Measurements from ENCODE around the gene TMEM61. TPM values are rescaled to one million over a fixed set of nuclear protein-coding genes. Genes with fewer than 3 reads are reported as not detected.

TMEM61 gene
- total RNA-seq, 2 donors from 2014 or later, result 3.4 TPM; not detected in 1

GRCh38 chr1:55007625-55008024 lies 27.2 kb downstream of the TMEM61 start:
- TF ChIP-seq CTCF (IDR thresholded peaks at IDR 0.05), result no peak
- Histone ChIP-seq H3K4me1 (ENCODE audit: control insufficient read depth in 1 of 2, low read depth in 2 of 2) (no peaks in the 10 kb centered on the region), H3K4me3 (no peak overlapping the region), H3K9me3 (no peaks in the 10 kb centered on the region), H3K27me3 (replicated peaks; ENCODE audit: insufficient read depth) (no peaks in the 10 kb centered on the region), H3K36me3 (no peaks in the 10 kb centered on the region), H3K27ac (no peak overlapping the region)
- DNase-seq (ENCODE audit: low spot score) (no peak), ATAC-seq (ENCODE audit: insufficient number of reproducible peaks, low FRiP score, low read depth) (no peak)

- no peaks in the 10 kb centered on the region for H3K27me3 ChIP-seq (replicated peaks; ENCODE audit: insufficient read depth)
- ATAC-seq (ENCODE audit: insufficient number of reproducible peaks, low FRiP score, low read depth), result no peak
- no peak overlapping the region for H3K4me3 ChIP-seq
- no peaks in the 10 kb centered on the region for H3K36me3 ChIP-seq
- no peaks in the 10 kb centered on the region for H3K4me1 ChIP-seq (ENCODE audit: control insufficient read depth in 1 of 2, low read depth in 2 of 2)
- no peaks in the 10 kb centered on the region for H3K9me3 ChIP-seq
- DNase-seq (ENCODE audit: low spot score), result no peak
- H3K27ac ChIP-seq, result no peak overlapping the region
- TF ChIP-seq CTCF (IDR thresholded peaks at IDR 0.05), result no peak
Measured at GRCh38 chr1:55010194-55010886, 29.9 kb downstream of the TMEM61 start.

DNA sequence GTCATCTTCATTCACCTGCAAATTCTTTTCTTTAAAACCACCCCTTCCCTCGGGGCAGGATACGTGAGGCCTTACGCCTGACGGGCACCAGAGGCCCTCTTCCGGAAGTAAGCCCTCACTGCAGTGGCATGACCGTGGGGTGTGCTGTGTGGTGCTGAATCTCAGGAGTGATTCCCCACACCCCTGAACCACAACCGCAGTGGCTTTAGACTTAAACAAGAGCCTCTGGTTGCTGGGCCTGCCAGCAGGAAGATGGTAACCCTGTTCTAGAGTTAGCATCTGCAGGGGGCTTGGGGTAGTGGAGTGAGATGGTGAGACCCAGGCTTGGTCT lies 30.4 kb downstream of the TMEM61 start:
- peaks cover 0 to 5% of the 10 kb centered on the region in 2 donors for H3K4me1 ChIP-seq (ENCODE audit: control insufficient read depth in 1 of 2, low read depth in 2 of 2)
- TF ChIP-seq CTCF (IDR thresholded peaks at IDR 0.05), result no peak
- H3K27ac ChIP-seq, result no peak overlapping the region
- H3K4me3 ChIP-seq, result no peak overlapping the region
- no peaks in the 10 kb centered on the region for H3K27me3 ChIP-seq (replicated peaks; ENCODE audit: insufficient read depth)
- H3K36me3 ChIP-seq, result no peaks in the 10 kb centered on the region
- no peak for DNase-seq (ENCODE audit: low spot score)
- ATAC-seq (ENCODE audit: insufficient number of reproducible peaks, low FRiP score, low read depth), result no peak
- no peaks in the 10 kb centered on the region for H3K9me3 ChIP-seq

DNA sequence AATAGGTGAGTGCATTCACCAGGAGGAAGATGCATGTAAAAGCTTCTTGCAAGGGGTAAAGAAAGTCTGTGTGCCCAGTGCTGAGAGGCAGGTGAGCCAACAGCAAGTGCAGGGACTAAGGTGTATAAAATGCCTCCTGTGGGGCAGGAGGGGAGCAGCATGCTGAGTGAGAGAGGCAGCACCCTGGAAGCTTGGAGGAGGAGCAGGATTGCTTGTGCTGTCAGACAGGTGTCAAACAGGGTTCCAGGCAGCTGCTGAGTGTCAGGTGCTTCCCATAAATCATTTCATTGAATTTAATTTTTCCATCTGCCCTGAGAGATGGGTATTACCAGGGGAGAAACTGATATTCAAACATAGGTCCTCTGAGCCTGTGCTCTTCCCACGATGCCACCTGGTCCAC lies 32.2 kb downstream of the TMEM61 start:
- TF ChIP-seq CTCF (IDR thresholded peaks at IDR 0.05), result no peak
- Histone ChIP-seq H3K9me3 (no peaks in the 10 kb centered on the region), H3K4me1 (ENCODE audit: control insufficient read depth in 1 of 2, low read depth in 2 of 2) (peaks cover 0 to 7% of the 10 kb centered on the region in 2 donors), H3K27ac (no peak overlapping the region), H3K36me3 (no peaks in the 10 kb centered on the region), H3K27me3 (replicated peaks; ENCODE audit: insufficient read depth) (no peaks in the 10 kb centered on the region), H3K4me3 (no peak overlapping the region)
- DNase-seq (ENCODE audit: low spot score), result no peak
- no peak for ATAC-seq (ENCODE audit: insufficient number of reproducible peaks, low FRiP score, low read depth)

GRCh38 chr1:55015123-55015522 lies 34.7 kb downstream of the TMEM61 start:
- H3K27ac ChIP-seq, result no peak overlapping the region
- no peak for TF ChIP-seq CTCF (IDR thresholded peaks at IDR 0.05)
- peaks cover 0 to 7% of the 10 kb centered on the region in 2 donors for H3K4me1 ChIP-seq (ENCODE audit: control insufficient read depth in 1 of 2, low read depth in 2 of 2)
- no peaks in the 10 kb centered on the region for H3K9me3 ChIP-seq
- no peak overlapping the region for H3K4me3 ChIP-seq
- ATAC-seq (ENCODE audit: insufficient number of reproducible peaks, low FRiP score, low read depth) (no peak), DNase-seq (ENCODE audit: low spot score) (no peak)
- H3K27me3 ChIP-seq (replicated peaks; ENCODE audit: insufficient read depth), result no peaks in the 10 kb centered on the region
- no peaks in the 10 kb centered on the region for H3K36me3 ChIP-seq

Data from thoracic aorta (tissue), 2 donors.